CD14-positive monocyte (primary cell): Measurements from ENCODE around the gene TKT. TPM values are rescaled to one million over a fixed set of nuclear protein-coding genes. Genes with fewer than 3 reads are reported as not detected.

Experiments used
- DNase-seq, 3 donors: peaks; one replicate each; pipeline ENCODE4 v3.0.0-alpha.2; 2011 to 2022
- H2AFZ ChIP-seq: 2 replicates; pipeline ENCODE4 v1.6.0; 2012; ENCODE audit warnings: mild to moderate bottlenecking, low read depth, low read length, inconsistent platforms; ENCODE audit not compliant: insufficient read depth, poor library complexity, severe bottlenecking
- H3K27ac ChIP-seq, 2 donors: 1 replicate in 1 of 2; 2 replicates in 1 of 2; pipeline ENCODE4 v1.5.1; 2012 to 2013; ENCODE audit warnings: low read length in 2 of 2, control low read depth in 1 of 2, inconsistent platforms in 1 of 2, low read depth in 1 of 2, mild to moderate bottlenecking in 1 of 2
- H3K27me3 ChIP-seq, 2 donors: one replicate each; pipeline versions ENCODE4 v1.6.0 to v1.6.1; 2011 to 2013; ENCODE audit warnings: low read length in 2 of 2; ENCODE audit not compliant: control insufficient read depth in 2 of 2, insufficient read depth in 2 of 2
- H3K36me3 ChIP-seq, 2 donors: replicated peaks in 1 of 2; 1 replicate in 1 of 2; 2 replicates in 1 of 2; pipeline versions ENCODE4 v1.5.1 to v1.6.1; 2012 to 2013; ENCODE audit warnings: low read length in 2 of 2, control low read depth in 1 of 2, inconsistent platforms in 1 of 2, mild to moderate bottlenecking in 1 of 2; ENCODE audit not compliant: insufficient read depth in 2 of 2, control insufficient read depth in 1 of 2
- H3K4me1 ChIP-seq, 2 donors: 1 replicate in 1 of 2; 2 replicates in 1 of 2; pipeline versions ENCODE4 v1.5.1 to v1.6.1; 2012 to 2013; ENCODE audit warnings: low read length in 2 of 2, control low read depth in 1 of 2, inconsistent platforms in 1 of 2, mild to moderate bottlenecking in 1 of 2, moderate library complexity in 1 of 2; ENCODE audit not compliant: insufficient read depth in 2 of 2, control insufficient read depth in 1 of 2
- H3K4me2 ChIP-seq: replicated peaks from 2 replicates; pipeline ENCODE3; 2012; ENCODE audit warnings: low read length, moderate library complexity, mild to moderate bottlenecking; ENCODE audit not compliant: poor library complexity, severe bottlenecking; ENCODE audit errors: extremely low read depth
- H3K4me3 ChIP-seq, 3 experiments: fragments of 200-600 bp in 1 of 3; sonication (generic) in 1 of 3; replicated peaks in 1 of 3; 1 replicate in 2 of 3; 2 replicates in 1 of 3; pipeline ENCODE4 v1.5.1; 2011 to 2013; ENCODE audit warnings: low read length in 3 of 3, mild to moderate bottlenecking in 3 of 3, control low read depth in 2 of 3, low read depth in 2 of 3, inconsistent platforms in 1 of 3, moderate library complexity in 1 of 3
- H3K79me2 ChIP-seq: 2 replicates; pipeline ENCODE4 v1.6.0; 2012; ENCODE audit warnings: mild to moderate bottlenecking, control low read depth, inconsistent platforms, low read length, moderate library complexity; ENCODE audit not compliant: insufficient read depth
- H3K9ac ChIP-seq: 2 replicates; pipeline ENCODE4 v1.6.0; 2017; ENCODE audit warnings: low read length, mild to moderate bottlenecking; ENCODE audit not compliant: insufficient read depth, poor library complexity, severe bottlenecking
- H3K9me3 ChIP-seq, 2 donors: replicated peaks in 1 of 2; 1 replicate in 1 of 2; 2 replicates in 1 of 2; pipeline versions ENCODE4 v1.5.1 to v1.6.1; 2012 to 2013; ENCODE audit warnings: low read length in 2 of 2, control low read depth in 1 of 2; ENCODE audit not compliant: control insufficient read depth in 1 of 2, insufficient read depth in 1 of 2
- H4K20me1 ChIP-seq: 2 replicates; pipeline ENCODE4 v1.6.0; 2012; ENCODE audit warnings: mild to moderate bottlenecking, low read length, control low read depth, moderate library complexity; ENCODE audit not compliant: insufficient read depth
- H3K27ac Mint-ChIP-seq, 7 donors: one replicate each; pipeline ENCODE4 v1.8.0; 2020; ENCODE audit warnings: mild to moderate bottlenecking in 7 of 7, mixed read lengths in 7 of 7, moderate library complexity in 6 of 7, inconsistent platforms in 2 of 7
- H3K27me3 Mint-ChIP-seq, 3 donors: one replicate each; pipeline ENCODE4 v1.8.0; 2021 to 2022; ENCODE audit warnings: low read depth in 3 of 3, mild to moderate bottlenecking in 3 of 3, mixed read lengths in 3 of 3, moderate library complexity in 3 of 3, inconsistent platforms in 1 of 3
- H3K36me3 Mint-ChIP-seq, 2 donors: one replicate each; pipeline ENCODE4 v1.8.0; 2020; ENCODE audit warnings: mixed read lengths in 2 of 2, inconsistent platforms in 1 of 2, mild to moderate bottlenecking in 1 of 2
- H3K4me1 Mint-ChIP-seq: one replicate; pipeline ENCODE4 v1.8.0; 2020; ENCODE audit warnings: mild to moderate bottlenecking, mixed read lengths
- H3K4me3 Mint-ChIP-seq, 2 donors: one replicate each; pipeline ENCODE4 v1.8.0; 2020; ENCODE audit warnings: mild to moderate bottlenecking in 2 of 2, mixed read lengths in 2 of 2, moderate library complexity in 1 of 2
- H3K9me3 Mint-ChIP-seq, 7 donors: one replicate each; pipeline ENCODE4 v1.8.0; 2020 to 2022; ENCODE audit warnings: mixed read lengths in 7 of 7, mild to moderate bottlenecking in 6 of 7, moderate library complexity in 6 of 7, inconsistent platforms in 2 of 7
- WGBS: methylation state at CpG from one replicate; pipeline ENCODE4 v1.1.5; 2013; ENCODE audit warnings: missing lambda C conversion rate; ENCODE audit not compliant: insufficient coverage; 5-methylcytosine and 5-hydroxymethylcytosine counted together
- intact Hi-C, 2 donors: fragments of 100-400 bp; cut with micrococcal nuclease; formaldehyde crosslinking; loops; one replicate each; pipeline versions ENCODE4 v1.15.0 to v1.15.1; 2023
- polyA plus RNA-seq, 3 donors: library from polyadenylated mRNA; depleted of rRNA in 1 of 3; unstranded in 2 of 3; stranded (reverse) in 1 of 3; fragments of 300-500 nt in 2 of 3; fragments of >200 nt in 1 of 3; fragmentation: Illumina TruSeq in 2 of 3; gene quantifications; 1 replicate in 2 of 3; 2 replicates in 1 of 3; pipeline ENCODE4 v1.2.3, GENCODE V29; 2012 to 2021
- TF ChIP-seq, protein P1 (sequence below): fragments of 200-600 bp; IDR thresholded peaks from one replicate; pipeline ENCODE4 v1.8.0; 2022; ENCODE audit warnings: antibody characterized with exemption, mild to moderate bottlenecking

Gene TKT
- polyA plus RNA-seq, 3 donors = 496 to 582 (median 562) TPM

DNA sequence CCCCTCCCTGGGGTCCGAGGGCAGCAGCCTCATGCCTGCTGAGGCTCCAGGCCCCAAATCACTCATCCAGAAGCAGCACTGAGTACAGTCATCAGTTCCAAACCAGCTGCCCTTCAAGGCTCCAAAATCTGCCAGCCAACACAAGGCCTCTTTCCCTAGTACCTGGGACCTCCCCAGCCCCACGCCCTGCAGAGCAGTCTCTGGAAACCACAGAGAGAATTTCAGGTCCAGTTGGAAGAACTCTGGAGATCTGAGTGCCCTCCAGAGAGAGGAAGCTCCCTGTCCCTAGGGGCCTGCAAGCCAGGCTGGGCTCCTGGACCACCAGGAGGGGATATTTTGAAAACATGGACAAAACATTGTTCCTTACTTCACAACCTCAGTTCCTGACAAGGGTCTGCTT, 26.2 kb downstream of the TKT start:
- 100% methylated on average over 2 of the region's 2 CpGs for WGBS

DNA sequence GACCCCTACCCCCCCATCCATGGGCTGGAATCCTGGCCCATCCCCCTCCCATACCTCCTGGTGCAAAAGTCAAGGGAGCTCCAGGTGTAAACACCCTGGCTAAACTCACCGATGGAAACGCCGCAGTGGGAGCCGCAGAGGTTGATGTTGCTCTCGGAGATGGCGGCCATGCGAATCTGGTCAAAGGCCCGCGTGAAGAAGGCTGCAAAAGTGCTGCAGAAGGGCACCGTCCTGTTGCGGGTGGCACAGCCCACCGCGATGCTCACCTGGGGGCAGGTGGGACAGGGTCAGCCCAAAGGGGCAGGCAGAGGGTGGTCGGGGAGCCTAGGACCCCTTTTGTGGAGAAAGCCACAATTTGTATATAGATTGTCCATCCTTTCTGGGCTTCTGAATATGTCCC, 26.7 kb downstream of the TKT start:
- Mint-ChIP-seq H3K9me3 (peaks cover 0 to 2% (median 0%) of the 10 kb centered on the region in 7 donors), H3K36me3 (peaks cover 93 to 100% of the 10 kb centered on the region in 2 donors), H3K4me3 (no peak overlapping the region), H3K4me1 (peaks cover 10% of the 10 kb centered on the region), H3K27me3 (no peaks in the 10 kb centered on the region), H3K27ac (peak overlapping the region in 2 of 7 donors; percentile 26 to 57)
- no peak overlapping the region for H3K4me3 ChIP-seq
- no peak overlapping the region for H3K9ac ChIP-seq
- no peak overlapping the region for H3K4me2 ChIP-seq
- H3K27me3 ChIP-seq = no peaks in the 10 kb centered on the region
- peaks cover 66% of the 10 kb centered on the region for H3K79me2 ChIP-seq
- no peak for DNase-seq
- H4K20me1 ChIP-seq = peaks cover 100% of the 10 kb centered on the region
- intact Hi-C loops = no loop called here
- TF ChIP-seq, protein P1, sequence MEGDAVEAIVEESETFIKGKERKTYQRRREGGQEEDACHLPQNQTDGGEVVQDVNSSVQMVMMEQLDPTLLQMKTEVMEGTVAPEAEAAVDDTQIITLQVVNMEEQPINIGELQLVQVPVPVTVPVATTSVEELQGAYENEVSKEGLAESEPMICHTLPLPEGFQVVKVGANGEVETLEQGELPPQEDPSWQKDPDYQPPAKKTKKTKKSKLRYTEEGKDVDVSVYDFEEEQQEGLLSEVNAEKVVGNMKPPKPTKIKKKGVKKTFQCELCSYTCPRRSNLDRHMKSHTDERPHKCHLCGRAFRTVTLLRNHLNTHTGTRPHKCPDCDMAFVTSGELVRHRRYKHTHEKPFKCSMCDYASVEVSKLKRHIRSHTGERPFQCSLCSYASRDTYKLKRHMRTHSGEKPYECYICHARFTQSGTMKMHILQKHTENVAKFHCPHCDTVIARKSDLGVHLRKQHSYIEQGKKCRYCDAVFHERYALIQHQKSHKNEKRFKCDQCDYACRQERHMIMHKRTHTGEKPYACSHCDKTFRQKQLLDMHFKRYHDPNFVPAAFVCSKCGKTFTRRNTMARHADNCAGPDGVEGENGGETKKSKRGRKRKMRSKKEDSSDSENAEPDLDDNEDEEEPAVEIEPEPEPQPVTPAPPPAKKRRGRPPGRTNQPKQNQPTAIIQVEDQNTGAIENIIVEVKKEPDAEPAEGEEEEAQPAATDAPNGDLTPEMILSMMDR = no peak
- H2AFZ ChIP-seq = no peak overlapping the region
- 99% methylated on average over 13 of the region's 14 CpGs for WGBS
- H3K9me3 ChIP-seq = no peaks in the 10 kb centered on the region
- no peak overlapping the region for H3K27ac ChIP-seq
- peaks cover 100% of the 10 kb centered on the region in 2 donors for H3K36me3 ChIP-seq
- H3K4me1 ChIP-seq = peaks cover 9 to 14% of the 10 kb centered on the region in 2 donors

More for the DNA sequence above, 26.2 kb downstream of the TKT start:
- TF ChIP-seq, protein P1 = no peak
- peaks cover 0 to 2% (median 0%) of the 10 kb centered on the region in 7 donors for H3K9me3 Mint-ChIP-seq
- no peaks in the 10 kb centered on the region for H3K27me3 ChIP-seq
- H3K9me3 ChIP-seq = no peaks in the 10 kb centered on the region
- intact Hi-C loops = no loop called here
- no peaks in the 10 kb centered on the region for H3K27me3 Mint-ChIP-seq
- peaks cover 100% of the 10 kb centered on the region for H4K20me1 ChIP-seq
- H3K27ac ChIP-seq = peak overlapping the region in 1 of 2 donors; percentile 18
- H3K4me2 ChIP-seq = no peak overlapping the region
- peaks cover 71% of the 10 kb centered on the region for H3K79me2 ChIP-seq
- H3K9ac ChIP-seq = no peak overlapping the region
- H3K4me1 ChIP-seq = peaks cover 9 to 18% of the 10 kb centered on the region in 2 donors
- H2AFZ ChIP-seq = no peak overlapping the region
- H3K36me3 Mint-ChIP-seq = peaks cover 94 to 100% of the 10 kb centered on the region in 2 donors
- DNase-seq = no peak
- peaks cover 100% of the 10 kb centered on the region in 2 donors for H3K36me3 ChIP-seq
- H3K27ac Mint-ChIP-seq = peak overlapping the region in 2 of 7 donors; percentile 26 to 33
- no peak overlapping the region for H3K4me3 Mint-ChIP-seq
- H3K4me1 Mint-ChIP-seq = peaks cover 14% of the 10 kb centered on the region
- no peak overlapping the region for H3K4me3 ChIP-seq
